ENCODE results near the gene PLEKHA1. TPM values are rescaled to one million over a fixed set of nuclear protein-coding genes. Genes with fewer than 3 reads are reported as not detected.

The PLEKHA1 gene
- total RNA-seq, 2 experiments from 2014 or later: 8.8 to 11.3 TPM

DNA sequence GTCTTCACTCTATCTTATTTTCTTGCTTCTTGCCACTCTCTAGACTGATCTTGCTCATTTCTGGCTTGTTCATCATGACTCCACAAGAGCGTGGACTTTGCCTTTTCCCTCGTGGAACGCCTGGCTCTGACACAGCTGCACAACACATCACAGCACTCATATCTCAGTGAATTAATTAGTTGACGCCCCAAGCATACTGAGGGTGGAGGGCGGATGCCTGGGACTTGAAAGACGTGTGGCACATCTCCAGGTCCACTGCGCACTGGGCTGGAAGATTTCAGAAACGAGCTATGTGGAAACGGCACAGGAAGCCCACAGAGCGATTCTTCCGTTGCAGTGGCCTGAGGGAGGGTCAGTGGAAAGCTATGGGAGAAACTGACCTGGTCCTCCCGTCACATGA, 23.6 kb upstream of the PLEKHA1 start:
- no peak overlapping the region for H3K4me3 Mint-ChIP-seq

DNA sequence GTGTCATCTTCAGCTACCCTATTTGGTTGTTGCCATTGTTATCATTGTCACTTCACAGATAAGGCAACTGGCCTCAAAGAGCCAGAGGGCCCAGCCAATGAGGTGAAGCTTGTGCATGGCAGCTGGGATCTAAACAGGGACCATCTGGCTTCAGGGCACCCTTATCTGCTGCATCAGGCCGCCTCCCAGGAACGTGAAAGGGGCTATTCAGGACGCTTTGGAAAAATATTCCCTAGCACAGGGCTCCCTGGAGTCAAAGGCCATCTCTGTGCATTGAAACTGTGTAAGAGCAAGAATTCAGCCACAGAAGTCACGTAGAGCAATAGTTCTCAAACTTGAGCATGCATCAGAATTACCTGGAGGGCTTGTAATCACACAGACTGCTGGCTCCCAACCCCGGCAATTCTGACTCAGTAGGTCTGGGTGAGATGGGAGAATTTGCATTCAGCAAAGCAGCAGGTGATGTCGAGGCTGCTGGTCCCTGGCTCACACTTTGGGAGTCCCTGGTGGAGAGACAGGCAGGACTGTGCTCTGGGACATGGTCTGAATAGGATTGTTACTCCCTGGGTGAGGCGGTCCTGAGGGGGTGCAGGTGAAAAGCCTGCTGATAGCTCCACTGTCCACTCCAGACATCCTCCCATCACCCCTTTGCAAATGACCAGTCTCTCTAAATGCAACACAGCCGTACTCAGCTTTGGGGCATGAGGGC, 21.5 kb upstream of the PLEKHA1 start:
- no peak overlapping the region for H3K4me3 Mint-ChIP-seq
- H3K27ac Mint-ChIP-seq: no peak overlapping the region
- ChIA-PET POLR2A (no interaction called here), CTCF (interaction anchor here (0.9 kb wide), 1 partner anchor 9 kb away, joined by 3 read pairs; no protein-coding TSS in a partner anchor)
- H3K27me3 Mint-ChIP-seq: no peaks in the 10 kb centered on the region
- H3K4me1 Mint-ChIP-seq: no peaks in the 10 kb centered on the region
- no peaks in the 10 kb centered on the region for H3K9me3 Mint-ChIP-seq
- DNase-seq: no peak
- H3K36me3 Mint-ChIP-seq (ENCODE audit: low read depth): no peaks in the 10 kb centered on the region

More for the DNA sequence above, 23.6 kb upstream of the PLEKHA1 start:
- ChIA-PET POLR2A (no interaction called here), CTCF (no interaction called here)
- Mint-ChIP-seq H3K27ac (no peak overlapping the region), H3K36me3 (ENCODE audit: low read depth) (no peaks in the 10 kb centered on the region), H3K9me3 (no peaks in the 10 kb centered on the region), H3K27me3 (no peaks in the 10 kb centered on the region), H3K4me1 (no peaks in the 10 kb centered on the region)
- no peak for DNase-seq

DNA sequence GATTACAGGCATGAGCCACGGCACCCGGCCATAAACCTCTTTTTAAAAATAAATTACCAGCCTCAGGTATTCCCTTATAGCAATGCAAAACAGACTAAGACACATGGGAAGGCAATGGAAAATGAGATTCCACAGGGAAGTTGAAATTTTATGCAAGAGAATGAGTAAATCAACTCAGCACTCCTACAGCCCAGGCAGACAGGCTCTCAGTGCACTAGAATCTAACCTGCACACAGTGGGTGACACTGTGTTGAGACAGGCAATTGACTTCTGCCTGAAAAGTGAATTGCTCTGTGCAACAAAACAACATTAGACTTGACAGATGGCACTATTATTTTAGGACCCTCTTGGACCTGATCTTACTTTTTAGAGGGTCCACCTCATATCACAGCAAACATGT, 20.1 kb upstream of the PLEKHA1 start:
- POLR2A ChIA-PET: no interaction called here
- Mint-ChIP-seq H3K4me3 (no peak overlapping the region), H3K4me1 (no peaks in the 10 kb centered on the region), H3K9me3 (no peaks in the 10 kb centered on the region), H3K27me3 (no peaks in the 10 kb centered on the region), H3K36me3 (ENCODE audit: low read depth) (no peaks in the 10 kb centered on the region), H3K27ac (no peak overlapping the region)
- no peak for DNase-seq
- CTCF ChIA-PET: interaction anchor here (0.6 kb wide), 1 partner anchor 1197 kb away, joined by 3 read pairs; no protein-coding TSS in a partner anchor

DNA sequence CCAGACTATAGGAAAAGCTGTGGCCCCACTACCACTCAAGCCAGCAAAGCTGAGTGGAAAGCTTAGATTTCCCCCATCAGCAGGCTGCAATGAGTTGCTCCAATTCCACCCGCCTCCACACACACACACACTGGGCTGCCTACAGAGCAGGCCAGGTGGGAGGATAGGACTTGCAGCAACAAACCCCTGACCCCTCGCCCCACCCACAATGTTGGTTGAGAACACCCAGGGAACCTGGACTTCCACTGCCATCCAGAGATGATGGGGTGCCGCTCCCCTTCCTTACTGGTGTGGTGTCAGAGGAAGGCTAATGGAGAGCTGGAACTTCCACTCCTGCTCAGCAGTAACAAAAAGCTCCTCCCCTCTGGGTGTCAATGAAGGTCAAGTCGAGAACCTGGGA, 16.8 kb upstream of the PLEKHA1 start:
- Mint-ChIP-seq H3K4me3 (no peak overlapping the region), H3K4me1 (no peaks in the 10 kb centered on the region), H3K27ac (no peak overlapping the region), H3K27me3 (no peaks in the 10 kb centered on the region), H3K36me3 (ENCODE audit: low read depth) (no peaks in the 10 kb centered on the region), H3K9me3 (no peaks in the 10 kb centered on the region)
- DNase-seq: no peak
- ChIA-PET CTCF (no interaction called here), POLR2A (no interaction called here)

DNA sequence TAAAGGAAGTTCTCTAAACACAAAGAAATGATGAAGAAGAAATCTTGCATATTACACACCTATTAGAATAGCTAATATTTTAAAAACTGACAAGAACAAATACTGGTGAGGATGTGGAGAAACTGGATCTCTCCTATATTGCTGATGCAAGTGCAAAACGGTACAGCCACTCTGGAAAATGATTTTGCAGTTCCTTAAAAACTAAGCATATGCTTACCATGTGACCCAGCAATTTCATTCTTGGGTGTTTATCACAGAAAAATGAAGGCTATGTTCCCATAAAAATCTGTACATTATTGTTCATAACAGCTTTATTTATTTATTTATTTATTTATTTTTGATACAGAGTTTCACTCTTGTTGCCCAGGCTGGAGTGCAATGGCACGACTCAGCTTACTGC, 14.9 kb upstream of the PLEKHA1 start:
- POLR2A ChIA-PET: no interaction called here
- Mint-ChIP-seq H3K27ac (no peak overlapping the region), H3K4me1 (no peaks in the 10 kb centered on the region), H3K9me3 (no peaks in the 10 kb centered on the region), H3K4me3 (no peak overlapping the region), H3K36me3 (ENCODE audit: low read depth) (no peaks in the 10 kb centered on the region), H3K27me3 (peaks cover 2% of the 10 kb centered on the region)
- no peak for DNase-seq
- CTCF ChIA-PET: interaction anchor here (0.6 to 1.4 kb wide), 2 partner anchors 15 to 351 kb away, joined by 3 to 4 read pairs; partner anchors contain the start of gene PLEKHA1

DNA sequence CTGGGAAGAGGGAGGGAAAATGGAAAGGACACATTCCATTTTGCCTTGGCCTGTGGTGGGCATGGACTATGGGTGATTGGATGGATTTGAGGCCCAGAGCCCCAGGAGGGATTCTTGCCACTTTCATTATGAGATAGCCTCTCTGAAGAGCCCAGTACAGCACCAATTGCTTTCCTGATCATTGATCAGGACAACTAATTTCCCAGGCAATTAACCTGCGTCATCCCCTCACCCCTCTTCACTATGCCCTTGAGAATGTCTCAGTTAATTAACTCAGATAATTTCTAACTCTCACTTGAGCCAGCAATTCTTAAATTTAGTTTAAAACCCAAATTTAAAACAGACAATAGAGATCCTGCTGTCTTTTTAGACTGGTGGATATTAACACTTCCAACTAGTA, 13.5 kb upstream of the PLEKHA1 start:
- CTCF ChIA-PET: interaction anchor here (1.4 kb wide), 1 partner anchor 14 kb away, joined by 3 read pairs; the partner anchor contains the start of gene PLEKHA1
- H3K27ac Mint-ChIP-seq: no peak overlapping the region
- H3K36me3 Mint-ChIP-seq (ENCODE audit: low read depth): no peaks in the 10 kb centered on the region
- H3K4me1 Mint-ChIP-seq: no peaks in the 10 kb centered on the region
- H3K9me3 Mint-ChIP-seq: no peaks in the 10 kb centered on the region
- H3K27me3 Mint-ChIP-seq: peaks cover 5% of the 10 kb centered on the region
- H3K4me3 Mint-ChIP-seq: no peak overlapping the region
- POLR2A ChIA-PET: no interaction called here
- DNase-seq: no peak

DNA sequence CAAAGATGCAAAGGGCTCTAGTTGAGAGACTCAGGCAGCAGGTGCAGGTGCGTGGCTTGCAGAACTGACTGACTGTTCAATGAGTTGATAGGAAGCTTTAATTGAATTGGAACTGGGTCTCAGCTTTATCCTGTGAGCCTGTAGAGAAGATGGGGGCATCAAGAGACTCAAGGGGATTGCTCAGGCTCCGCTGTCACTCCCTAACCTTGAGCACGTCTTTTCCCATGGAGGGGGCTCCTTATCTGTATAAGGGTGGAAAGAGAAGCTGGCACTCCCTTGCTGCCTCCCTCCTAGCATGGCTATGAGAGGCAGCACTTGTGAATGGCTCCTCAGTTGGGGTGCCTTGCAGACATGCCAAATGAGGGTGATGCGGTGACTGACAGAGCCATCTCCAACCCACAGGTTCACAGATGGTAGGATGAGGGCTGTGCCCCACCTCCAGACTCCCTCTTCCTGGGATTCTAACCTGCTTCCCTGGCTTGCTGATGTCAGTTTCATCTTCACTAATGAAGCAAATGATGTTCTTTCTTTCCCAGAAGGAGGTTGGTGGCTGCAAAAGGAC, 12.4 kb upstream of the PLEKHA1 start:
- POLR2A ChIA-PET: no interaction called here
- Mint-ChIP-seq H3K4me1 (no peaks in the 10 kb centered on the region), H3K27me3 (peaks cover 9% of the 10 kb centered on the region), H3K27ac (no peak overlapping the region), H3K36me3 (ENCODE audit: low read depth) (no peaks in the 10 kb centered on the region), H3K9me3 (no peaks in the 10 kb centered on the region), H3K4me3 (no peak overlapping the region)
- CTCF ChIA-PET: no interaction called here
- no peak for DNase-seq

DNA sequence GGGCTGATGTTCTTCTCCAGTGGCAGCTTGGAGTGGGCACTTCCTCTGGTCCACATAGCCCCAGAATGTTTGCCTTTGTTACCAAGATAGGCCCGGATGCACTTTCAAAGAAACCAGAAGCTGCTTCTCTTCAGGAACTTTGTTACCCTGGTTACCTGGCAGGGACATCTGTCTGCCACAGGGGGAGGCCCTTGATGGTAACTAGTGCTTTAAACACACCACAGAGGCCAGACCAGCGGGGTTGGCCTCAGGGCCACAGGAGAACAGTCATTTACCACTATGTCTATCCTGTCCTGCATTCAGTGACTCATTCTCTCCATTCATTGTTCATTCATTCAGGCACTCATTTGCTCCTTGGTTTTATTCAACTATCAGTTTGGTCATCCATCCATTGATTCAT, 11.9 kb upstream of the PLEKHA1 start:
- Mint-ChIP-seq H3K4me3 (no peak overlapping the region), H3K27ac (no peak overlapping the region), H3K4me1 (no peaks in the 10 kb centered on the region), H3K27me3 (peaks cover 14% of the 10 kb centered on the region), H3K9me3 (no peaks in the 10 kb centered on the region), H3K36me3 (ENCODE audit: low read depth) (no peaks in the 10 kb centered on the region)
- no peak for DNase-seq
- ChIA-PET CTCF (no interaction called here), POLR2A (no interaction called here)

DNA sequence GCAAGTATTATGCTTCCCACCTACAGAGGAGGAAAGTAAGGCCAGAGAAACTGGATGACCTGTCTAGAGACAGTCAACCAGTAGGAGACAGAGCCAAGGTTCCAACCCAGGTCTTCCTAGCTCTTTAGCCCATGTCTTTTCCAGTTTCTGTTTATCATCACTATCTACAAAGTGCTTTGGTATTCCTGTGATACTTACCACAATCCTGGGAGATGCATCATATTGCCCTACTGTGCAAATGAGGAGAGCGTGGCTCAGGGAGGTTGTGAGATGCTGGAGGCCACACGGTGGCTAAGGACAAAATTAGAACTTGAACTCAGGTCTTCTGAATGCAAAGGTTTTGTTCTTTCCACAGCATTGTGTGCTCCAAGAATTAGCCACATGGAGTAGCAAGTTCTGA, 11.2 kb upstream of the PLEKHA1 start:
- Mint-ChIP-seq H3K4me3 (no peak overlapping the region), H3K27ac (no peak overlapping the region), H3K36me3 (ENCODE audit: low read depth) (no peaks in the 10 kb centered on the region), H3K27me3 (peaks cover 17% of the 10 kb centered on the region), H3K4me1 (no peaks in the 10 kb centered on the region), H3K9me3 (no peaks in the 10 kb centered on the region)
- ChIA-PET CTCF (no interaction called here), POLR2A (no interaction called here)
- no peak for DNase-seq

DNA sequence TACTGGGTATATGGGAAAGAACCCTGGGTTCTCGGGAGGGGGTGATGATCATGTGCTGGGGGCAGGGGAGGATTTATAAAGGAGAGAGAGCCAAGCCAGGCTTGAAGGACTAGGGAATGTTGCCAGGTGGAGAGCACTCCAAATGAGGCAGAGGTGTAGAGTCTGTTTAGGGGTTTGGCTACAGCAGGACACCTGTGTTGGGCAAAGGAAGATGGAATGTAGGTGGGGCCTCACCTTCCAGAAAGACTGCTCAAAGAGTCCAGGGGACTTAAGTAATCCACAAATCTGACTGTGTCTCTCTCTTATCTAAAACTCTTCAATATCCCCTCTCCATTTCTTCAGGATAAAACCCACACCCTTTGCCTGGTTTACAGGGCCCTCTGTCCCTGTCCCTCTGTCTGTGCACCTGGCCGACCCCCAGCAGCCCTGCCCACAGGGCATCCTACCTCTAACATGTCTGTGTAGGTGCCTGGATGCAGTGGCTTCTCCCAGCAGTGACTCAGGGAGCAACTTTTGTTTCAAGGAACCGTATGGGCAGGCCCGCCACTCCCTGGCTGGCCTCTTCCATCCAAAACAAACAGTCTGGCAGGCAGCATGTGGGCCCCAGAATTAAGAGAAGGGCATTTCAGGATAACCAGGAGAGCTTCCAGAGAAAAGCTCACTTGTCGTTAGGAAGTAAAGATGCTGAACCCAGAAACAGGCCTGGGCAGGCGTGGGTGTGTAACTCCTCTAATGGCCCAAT, 10.6 kb upstream of the PLEKHA1 start:
- H3K27ac Mint-ChIP-seq: no peak overlapping the region
- CTCF ChIA-PET: no interaction called here

DNA sequence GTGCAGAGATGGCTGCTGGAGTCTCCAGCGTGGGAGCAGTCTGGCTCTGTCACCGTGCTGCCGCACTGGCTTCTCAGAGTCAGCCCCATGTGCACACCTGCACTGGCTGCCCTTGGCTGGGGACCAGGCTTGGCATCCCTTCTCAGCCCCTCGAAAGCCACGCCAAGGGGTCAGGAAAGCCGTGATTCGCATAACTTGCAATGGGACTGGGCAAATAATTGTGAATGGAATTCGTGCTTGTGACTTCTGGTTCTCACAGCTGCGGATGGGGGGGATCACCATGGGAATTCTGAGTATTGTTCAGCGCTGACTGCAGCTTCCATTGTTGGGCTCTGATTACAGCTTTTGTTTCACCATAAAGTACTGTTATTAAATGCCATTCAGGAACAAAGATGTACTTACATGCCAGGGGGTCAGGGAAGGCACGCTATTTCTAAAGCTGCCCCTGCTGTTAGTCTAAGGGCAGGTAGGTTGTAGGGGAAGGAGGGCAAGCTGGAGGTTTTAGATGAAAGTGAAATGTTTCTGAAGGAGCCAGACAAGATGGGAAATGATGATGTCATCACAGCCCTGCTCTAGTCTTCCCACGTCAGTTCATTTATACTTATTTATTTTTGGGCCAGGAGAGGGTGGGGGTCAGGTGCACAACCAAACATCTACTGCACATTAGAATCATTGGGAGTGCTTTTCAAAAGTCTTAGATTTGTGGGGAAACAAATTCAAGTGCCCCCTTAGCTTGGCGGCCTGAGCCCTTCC, 5.8 kb upstream of the PLEKHA1 start:
- Mint-ChIP-seq H3K36me3 (ENCODE audit: low read depth) (no peaks in the 10 kb centered on the region), H3K4me1 (peaks cover 4% of the 10 kb centered on the region), H3K4me3 (no peak overlapping the region), H3K27ac (no peak overlapping the region), H3K9me3 (no peaks in the 10 kb centered on the region), H3K27me3 (peaks cover 38% of the 10 kb centered on the region)
- CTCF ChIA-PET: interaction anchor here (0.6 kb wide), 1 partner anchor 55 kb away, joined by 3 read pairs; no protein-coding TSS in a partner anchor
- POLR2A ChIA-PET: no interaction called here
- no peak for DNase-seq

More for the DNA sequence above, 10.6 kb upstream of the PLEKHA1 start:
- Mint-ChIP-seq H3K9me3 (no peaks in the 10 kb centered on the region), H3K36me3 (ENCODE audit: low read depth) (no peaks in the 10 kb centered on the region), H3K27me3 (peaks cover 17% of the 10 kb centered on the region), H3K4me1 (no peaks in the 10 kb centered on the region), H3K4me3 (no peak overlapping the region)
- DNase-seq: no peak
- POLR2A ChIA-PET: no interaction called here

DNA sequence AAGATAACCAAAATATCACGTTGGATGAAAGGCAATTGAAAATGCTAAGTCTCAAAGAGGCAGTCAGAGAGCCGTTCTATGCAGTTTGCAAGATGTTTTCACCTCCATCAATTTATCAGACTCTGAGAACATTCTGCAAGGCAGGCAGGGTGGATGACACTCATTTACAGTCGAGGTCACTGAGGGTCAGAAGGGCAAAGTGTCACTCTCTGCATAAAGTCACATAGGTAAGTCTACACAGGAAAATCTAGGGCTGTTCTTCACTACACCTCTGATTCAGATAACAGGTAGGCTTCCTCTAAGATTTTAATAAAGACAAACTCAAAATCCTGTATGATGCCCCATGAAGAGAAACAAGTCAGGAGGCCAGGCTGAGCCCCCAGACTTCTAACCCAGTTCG, 1.4 kb upstream of the PLEKHA1 start:
- H3K9me3 Mint-ChIP-seq: no peaks in the 10 kb centered on the region
- H3K27me3 Mint-ChIP-seq: peaks cover 36% of the 10 kb centered on the region
- H3K4me3 Mint-ChIP-seq: no peak overlapping the region
- no peak overlapping the region for H3K27ac Mint-ChIP-seq
- ChIA-PET POLR2A (no interaction called here), CTCF (no interaction called here)
- H3K4me1 Mint-ChIP-seq: peaks cover 23% of the 10 kb centered on the region
- H3K36me3 Mint-ChIP-seq (ENCODE audit: low read depth): no peaks in the 10 kb centered on the region
- DNase-seq: no peak

DNA sequence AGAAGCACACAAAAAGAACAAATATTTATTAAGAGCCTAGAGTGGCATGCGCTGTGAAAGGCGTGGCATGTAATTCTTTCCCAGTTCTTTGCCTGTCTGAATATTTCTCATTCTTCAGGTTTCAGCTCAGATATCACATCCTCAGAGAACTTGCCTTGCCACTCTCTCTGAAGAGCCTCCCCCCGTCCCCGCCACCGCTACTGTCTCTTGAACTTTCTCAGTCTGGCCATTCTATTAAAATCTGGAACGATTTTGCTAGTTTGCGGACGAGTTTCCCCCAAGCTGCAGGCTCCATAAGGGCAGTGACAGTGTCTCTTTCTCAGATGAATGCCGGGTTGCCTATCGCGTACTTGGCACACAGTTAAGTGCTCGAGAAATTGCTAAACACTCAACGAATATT, 787 bp upstream of the PLEKHA1 start:
- DNase-seq: no peak
- Mint-ChIP-seq H3K27ac (peak overlapping the region; percentile 33), H3K27me3 (peaks cover 36% of the 10 kb centered on the region), H3K9me3 (no peaks in the 10 kb centered on the region), H3K4me1 (peaks cover 24% of the 10 kb centered on the region), H3K36me3 (ENCODE audit: low read depth) (no peaks in the 10 kb centered on the region), H3K4me3 (peak overlapping the region; percentile 77)
- ChIA-PET CTCF (interaction anchor here (1.0 to 1.9 kb wide), 2 partner anchors 27 to 31 kb away, joined by 3 to 5 read pairs; no protein-coding TSS in a partner anchor), POLR2A (interaction anchor here (0.6 to 0.7 kb wide), 2 partner anchors 67 to 1203 kb away, joined by 3 read pairs; no protein-coding TSS in a partner anchor)

All from activated CD4-positive, alpha-beta T cell treated with anti-CD3 and anti-CD28 coated beads, Interleukin-2, amount 10 ng/mL, durations not matched to agents 7 days and 5 days (primary cell).